H1 (cell line): ENCODE data around the gene HBS1L.

Experiments used
- CEBPB ChIP-seq: IDR thresholded peaks from 2 replicates; pipeline ENCODE4 v1.6.1; 2012; ENCODE audit warnings: low read depth, low read length
- CHD2 ChIP-seq: IDR thresholded peaks from 2 replicates; pipeline ENCODE4 v1.6.1; 2012; ENCODE audit warnings: low read length, improper control_type of control experiment
- EZH2 ChIP-seq: fragments of 200-600 bp; sonication (generic); IDR thresholded peaks from 2 replicates; pipeline ENCODE4 v1.7.1; 2012; ENCODE audit warnings: low read depth, mild to moderate bottlenecking, moderate library complexity, low read length, inconsistent platforms; ENCODE audit not compliant: severe bottlenecking
- POLR2A ChIP-seq, 2 experiments: IDR thresholded peaks; 1 replicate in 1 of 2; 2 replicates in 1 of 2; pipeline ENCODE4 v1.6.1; 2011; ENCODE audit warnings: low read depth in 2 of 2, low read length in 2 of 2, mild to moderate bottlenecking in 2 of 2; ENCODE audit errors: control extremely low read depth in 1 of 2
- RAD21 ChIP-seq, 2 experiments: IDR thresholded peaks in 1 of 2; conservative IDR thresholded peaks in 1 of 2; 2 replicates each; pipeline ENCODE4 v1.6.1; 2011; ENCODE audit warnings: low read depth in 2 of 2, low read length in 2 of 2, improper control_type of control experiment in 1 of 2, inconsistent platforms in 1 of 2, mild to moderate bottlenecking in 1 of 2, moderate library complexity in 1 of 2
- SUZ12 ChIP-seq: fragments of 200-600 bp; sonication (generic); IDR thresholded peaks from 2 replicates; pipeline ENCODE4 v1.6.1; 2012; ENCODE audit warnings: mild to moderate bottlenecking, inconsistent platforms, low read length, moderate library complexity, mixed read lengths
- TEAD4 ChIP-seq: IDR thresholded peaks from 2 replicates; pipeline ENCODE4 v1.6.1; 2012; ENCODE audit warnings: low read depth, low read length, inconsistent platforms, mixed read lengths
- TF ChIP-seq, protein P1 (sequence below), 3 experiments: IDR thresholded peaks; 1 replicate in 2 of 3; 2 replicates in 1 of 3; pipeline versions ENCODE4 v1.5.1 to v1.6.1; 2011; ENCODE audit warnings: low read length in 3 of 3, mild to moderate bottlenecking in 3 of 3, inconsistent platforms in 2 of 3, low read depth in 1 of 3, moderate library complexity in 1 of 3; ENCODE audit not compliant: insufficient read depth in 1 of 3; ENCODE audit errors: control extremely low read depth in 1 of 3

DNA sequence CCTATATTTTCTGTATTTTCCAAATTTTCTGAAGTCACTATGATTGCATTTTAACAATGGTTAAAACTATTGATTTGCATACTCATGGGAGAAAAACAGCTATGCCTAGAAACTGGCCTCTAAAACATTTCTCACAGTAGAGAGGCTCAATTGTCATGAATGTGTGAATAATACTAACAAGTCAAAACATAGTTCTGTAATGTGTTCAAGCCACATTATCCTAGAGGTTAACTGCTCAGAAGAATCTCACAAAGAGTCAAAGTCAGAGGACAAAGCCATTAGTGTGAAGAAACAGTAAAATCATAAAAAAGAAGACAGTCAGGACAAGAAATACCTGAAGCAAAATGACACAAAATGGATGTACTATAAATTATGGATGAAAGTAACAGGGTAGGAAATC is 92.2 kb downstream of the HBS1L start:
- TF ChIP-seq POLR2A (IDR thresholded peaks at IDR 0.05; ENCODE audit: control extremely low read depth in 1 of 2, low read depth in 2 of 2, low read length in 2 of 2) (no peak), TEAD4 (no peak), CEBPB (no peak), CHD2 (no peak), SUZ12 (no peak), EZH2 (no peak), RAD21 (IDR thresholded peaks at IDR 0.05 in 1 of 2, conservative IDR thresholded peaks at IDR 0.05 in 1 of 2; ENCODE audit: low read depth in 2 of 2, low read length in 2 of 2) (no peak)
- TF ChIP-seq, protein P1, sequence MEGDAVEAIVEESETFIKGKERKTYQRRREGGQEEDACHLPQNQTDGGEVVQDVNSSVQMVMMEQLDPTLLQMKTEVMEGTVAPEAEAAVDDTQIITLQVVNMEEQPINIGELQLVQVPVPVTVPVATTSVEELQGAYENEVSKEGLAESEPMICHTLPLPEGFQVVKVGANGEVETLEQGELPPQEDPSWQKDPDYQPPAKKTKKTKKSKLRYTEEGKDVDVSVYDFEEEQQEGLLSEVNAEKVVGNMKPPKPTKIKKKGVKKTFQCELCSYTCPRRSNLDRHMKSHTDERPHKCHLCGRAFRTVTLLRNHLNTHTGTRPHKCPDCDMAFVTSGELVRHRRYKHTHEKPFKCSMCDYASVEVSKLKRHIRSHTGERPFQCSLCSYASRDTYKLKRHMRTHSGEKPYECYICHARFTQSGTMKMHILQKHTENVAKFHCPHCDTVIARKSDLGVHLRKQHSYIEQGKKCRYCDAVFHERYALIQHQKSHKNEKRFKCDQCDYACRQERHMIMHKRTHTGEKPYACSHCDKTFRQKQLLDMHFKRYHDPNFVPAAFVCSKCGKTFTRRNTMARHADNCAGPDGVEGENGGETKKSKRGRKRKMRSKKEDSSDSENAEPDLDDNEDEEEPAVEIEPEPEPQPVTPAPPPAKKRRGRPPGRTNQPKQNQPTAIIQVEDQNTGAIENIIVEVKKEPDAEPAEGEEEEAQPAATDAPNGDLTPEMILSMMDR (IDR thresholded peaks at IDR 0.05; ENCODE audit: control extremely low read depth in 1 of 3, insufficient read depth in 1 of 3, low read depth in 1 of 3, low read length in 3 of 3) = no peak
